WTC11 (cell line): ENCODE data around the gene ARID4B. TPM values are rescaled to one million over a fixed set of nuclear protein-coding genes. Genes with fewer than 3 reads are reported as not detected.

Experiments used
- AFF4 ChIP-seq: sonication (generic); formaldehyde crosslinking; IDR thresholded peaks from 2 replicates; pipeline ENCODE4 v1.8.1; 2023; ENCODE audit warnings: mild to moderate bottlenecking, missing genetic modification reagents, borderline replicate concordance
- AR ChIP-seq: fragments of 250-450 bp; sonication (Bioruptor Pico); IDR thresholded peaks from 2 replicates; pipeline ENCODE4 v1.9.0; 2021; ENCODE audit warnings: mild to moderate bottlenecking
- ATF6 ChIP-seq: sonication (generic); formaldehyde crosslinking; IDR thresholded peaks from 2 replicates; pipeline ENCODE4 v1.8.1; 2023; ENCODE audit warnings: mild to moderate bottlenecking, missing genetic modification reagents
- CTCF ChIP-seq: fragments of 200-600 bp; IDR thresholded peaks from 2 replicates; pipeline ENCODE4 v1.8.0; 2022; ENCODE audit warnings: antibody characterized with exemption
- ETV6 ChIP-seq: sonication (generic); formaldehyde crosslinking; IDR thresholded peaks from 2 replicates; pipeline ENCODE4 v1.8.1; 2022; ENCODE audit warnings: mild to moderate bottlenecking, missing genetic modification reagents
- FOXJ3 ChIP-seq: sonication (generic); formaldehyde crosslinking; IDR thresholded peaks from 2 replicates; pipeline ENCODE4 v1.9.0; 2021; ENCODE audit warnings: missing genetic modification reagents, mild to moderate bottlenecking, borderline replicate concordance
- GABPB1 ChIP-seq: sonication (generic); formaldehyde crosslinking; IDR thresholded peaks from 2 replicates; pipeline ENCODE4 v1.8.1; 2023; ENCODE audit warnings: mild to moderate bottlenecking, missing genetic modification reagents
- IRF2 ChIP-seq: sonication (generic); formaldehyde crosslinking; IDR thresholded peaks from 2 replicates; pipeline ENCODE4 v1.8.0; 2022; ENCODE audit warnings: low read depth, missing genetic modification reagents, borderline replicate concordance
- NFYB ChIP-seq: sonication (generic); formaldehyde crosslinking; conservative IDR thresholded peaks from 2 replicates; pipeline ENCODE4 v1.8.0; 2022; ENCODE audit warnings: low read depth, missing genetic modification reagents
- NR2C2 ChIP-seq: sonication (generic); formaldehyde crosslinking; IDR thresholded peaks from 2 replicates; pipeline ENCODE4 v1.8.0; 2022; ENCODE audit warnings: mild to moderate bottlenecking, missing genetic modification reagents
- NR3C1 ChIP-seq: sonication (generic); formaldehyde crosslinking; conservative IDR thresholded peaks from 2 replicates; pipeline ENCODE4 v1.8.1; 2023; ENCODE audit warnings: low read depth, mild to moderate bottlenecking, missing genetic modification reagents
- PRDM15 ChIP-seq: sonication (generic); formaldehyde crosslinking; IDR thresholded peaks from 2 replicates; pipeline ENCODE4 v1.8.0; 2022; ENCODE audit warnings: missing genetic modification reagents
- RELA ChIP-seq: sonication (generic); formaldehyde crosslinking; IDR thresholded peaks from 2 replicates; pipeline ENCODE4 v1.8.1; 2022; ENCODE audit warnings: missing genetic modification reagents, mild to moderate bottlenecking, borderline replicate concordance
- ZBTB21 ChIP-seq: sonication (generic); formaldehyde crosslinking; IDR thresholded peaks from 2 replicates; pipeline ENCODE4 v1.8.1; 2023; ENCODE audit warnings: mild to moderate bottlenecking, missing genetic modification reagents, borderline replicate concordance
- ZBTB43 ChIP-seq: sonication (generic); formaldehyde crosslinking; IDR thresholded peaks from 2 replicates; pipeline ENCODE4 v1.8.1; 2023; ENCODE audit warnings: mild to moderate bottlenecking, missing genetic modification reagents
- ZNF317 ChIP-seq: sonication (generic); formaldehyde crosslinking; IDR thresholded peaks from 2 replicates; pipeline ENCODE4 v1.8.1; 2023; ENCODE audit warnings: low read depth, mild to moderate bottlenecking, moderate library complexity, missing genetic modification reagents, borderline replicate concordance
- ZNF532 ChIP-seq: fragments of 250-450 bp; sonication (Bioruptor Pico); IDR thresholded peaks from 2 replicates; pipeline ENCODE4 v1.9.0; 2021; ENCODE audit warnings: mild to moderate bottlenecking, borderline replicate concordance
- total RNA-seq: library from RNA; stranded (reverse); gene quantifications from 3 replicates; pipeline ENCODE4 v1.2.3, GENCODE V29; 2021

ARID4B gene
- total RNA-seq, 1 experiment from 2014 or later = 35.7 TPM

- no peak for TF ChIP-seq ATF6 (CRISPR knock-in tag)
- TF ChIP-seq AR (CRISPR knock-in tag) = no peak
- TF ChIP-seq ZBTB43 (CRISPR knock-in tag) = no peak
- TF ChIP-seq ZNF317 = no peak
- TF ChIP-seq RELA (CRISPR knock-in tag) = no peak
- TF ChIP-seq FOXJ3 = no peak
- no peak for TF ChIP-seq PRDM15 (CRISPR knock-in tag)
- TF ChIP-seq ZNF532 = 0 out of 2 replicates have a peak, but pooled peaks have one; percentile 21
- no peak for TF ChIP-seq NR3C1
- no peak for TF ChIP-seq ZBTB21 (CRISPR knock-in tag)
- TF ChIP-seq AFF4 (CRISPR knock-in tag) = no peak
- peak; percentile 60; the same call in 1 of the 2 replicates for TF ChIP-seq ETV6 (CRISPR knock-in tag)
- no peak for TF ChIP-seq IRF2 (CRISPR knock-in tag)
- no peak for TF ChIP-seq NR2C2 (CRISPR knock-in tag)
- peak; percentile 29; the same call in 1 of the 2 replicates for TF ChIP-seq GABPB1 (CRISPR knock-in tag)
- TF ChIP-seq CTCF = no peak
- peak; percentile 54; the same call in 1 of the 2 replicates for TF ChIP-seq NFYB (CRISPR knock-in tag)
These were observed 526 bp upstream of the ARID4B start, which contains the start of gene GGPS1 (continued) for GRCh38 chr1:235328271-235329138.
